ENCODE results near the gene MRPL2.

MRPL2 gene

GRCh38 chr6:43014434-43014909 is 44.8 kb downstream of the MRPL2 start:
- no peaks in the 10 kb centered on the region for H3K27me3 ChIP-seq (ENCODE audit: control insufficient read depth in 3 of 3, insufficient read depth in 3 of 3, low read depth in 1 of 3, low read length in 3 of 3)

GRCh38 chr6:43013843-43014433 is 45.3 kb downstream of the MRPL2 start, which contains the start of the genes KLHDC3 and MEA1:
Gene KLHDC3, plus strand, starts transcription at chr6:43014249. Its CDS starts 2,944 bp downstream, at chr6:43017193.
Gene MEA1, minus strand, starts transcription at chr6:43013946. Its CDS starts 133 bp downstream, at chr6:43013813.
- peak within 1 kb of the TSS; percentile 91 for H2AFZ ChIP-seq (ENCODE audit: low read length)
- peak within 1 kb of the TSS; percentile 97 for H3K9ac ChIP-seq (ENCODE audit: low read depth, low read length, poor library complexity)
- H4K91ac ChIP-seq (ENCODE audit: low read depth, low read length, poor library complexity), result no peak within 1 kb of the TSS
- no peak within 1 kb of the TSS for H2BK120ac ChIP-seq (ENCODE audit: low read depth, low read length)
- peak within 1 kb of the TSS; percentile 22 for H3K23ac ChIP-seq (ENCODE audit: low read depth, low read length, poor library complexity)
- peak within 1 kb of the TSS; percentile 69 for H3K27ac ChIP-seq (replicated peaks; ENCODE audit: low read length)
- H3K4me3 ChIP-seq (ENCODE audit: low read length in 2 of 2), result peak within 1 kb of the TSS; percentile 94 to 97
- no peaks in the 10 kb centered on the region for H3K9me3 ChIP-seq (replicated peaks in 1 of 2; ENCODE audit: control insufficient read depth in 2 of 2, insufficient read depth in 1 of 2, low read depth in 1 of 2, low read length in 2 of 2)
- peak within 1 kb of the TSS; percentile 94 for H3K4me2 ChIP-seq (ENCODE audit: insufficient read depth, low read length, poor library complexity, severe bottlenecking)
- no peak within 1 kb of the TSS for H2BK12ac ChIP-seq (ENCODE audit: low read length)
- peaks cover 48 to 72% of the 10 kb centered on the region in 2 donors for H3K36me3 ChIP-seq (replicated peaks in 1 of 2; ENCODE audit: control insufficient read depth in 2 of 2, insufficient read depth in 2 of 2, low read length in 2 of 2)
- peak within 1 kb of the TSS; percentile 47 for H2AK5ac ChIP-seq (ENCODE audit: low read depth, low read length)
- peak within 1 kb of the TSS; percentile 82 for H3K14ac ChIP-seq (ENCODE audit: low read length)
- H4K8ac ChIP-seq (ENCODE audit: low read depth, low read length), result no peak within 1 kb of the TSS
- H3K18ac ChIP-seq (ENCODE audit: low read length), result peak within 1 kb of the TSS; percentile 87
- no peak within 1 kb of the TSS for H3K4ac ChIP-seq (ENCODE audit: low read length)
- H2BK15ac ChIP-seq (ENCODE audit: low read length), result no peak within 1 kb of the TSS
- DNase-seq (ENCODE audit: low spot score), result peak; percentile 99
- peaks cover 3 to 12% of the 10 kb centered on the region in 2 donors for H3K4me1 ChIP-seq (ENCODE audit: control insufficient read depth in 2 of 2, insufficient read depth in 1 of 2, low read depth in 1 of 2, low read length in 2 of 2)
- H2BK5ac ChIP-seq (ENCODE audit: low read length), result peak within 1 kb of the TSS; percentile 85
- H3K79me1 ChIP-seq (ENCODE audit: low read depth, low read length), result peaks cover 21% of the 10 kb centered on the region
- no peaks in the 10 kb centered on the region for H3K27me3 ChIP-seq (ENCODE audit: control insufficient read depth in 3 of 3, insufficient read depth in 3 of 3, low read depth in 1 of 3, low read length in 3 of 3)
- WGBS, 2 donors (ENCODE audit: extremely low coverage in 2 of 2, insufficient read length in 2 of 2, insufficient replicate concordance in 1 of 2), result no CpG with 5 or more reads among the region's 51 CpGs

More at GRCh38 chr6:43014434-43014909, 44.8 kb downstream of the MRPL2 start:
- Histone ChIP-seq H3K79me1 (ENCODE audit: low read depth, low read length) (peaks cover 21% of the 10 kb centered on the region), H3K4ac (ENCODE audit: low read length) (no peak overlapping the region), H3K36me3 (replicated peaks in 1 of 2; ENCODE audit: control insufficient read depth in 2 of 2, insufficient read depth in 2 of 2, low read length in 2 of 2) (peaks cover 45 to 72% of the 10 kb centered on the region in 2 donors), H3K14ac (ENCODE audit: low read length) (peak overlapping the region; percentile 82), H3K27ac (replicated peaks; ENCODE audit: low read length) (peak overlapping the region; percentile 49), H4K91ac (ENCODE audit: low read depth, low read length, poor library complexity) (no peak overlapping the region), H3K4me1 (ENCODE audit: control insufficient read depth in 2 of 2, insufficient read depth in 1 of 2, low read depth in 1 of 2, low read length in 2 of 2) (peaks cover 3 to 12% of the 10 kb centered on the region in 2 donors), H3K9me3 (replicated peaks in 1 of 2; ENCODE audit: control insufficient read depth in 2 of 2, insufficient read depth in 1 of 2, low read depth in 1 of 2, low read length in 2 of 2) (no peaks in the 10 kb centered on the region), H2AFZ (ENCODE audit: low read length) (peak overlapping the region; percentile 91), H3K18ac (ENCODE audit: low read length) (peak overlapping the region; percentile 87), H3K4me3 (ENCODE audit: low read length in 2 of 2) (peak overlapping the region; percentile 94 to 97), H4K8ac (ENCODE audit: low read depth, low read length) (no peak overlapping the region), H2BK5ac (ENCODE audit: low read length) (peak overlapping the region; percentile 85), H2BK12ac (ENCODE audit: low read length) (no peak overlapping the region), H2AK5ac (ENCODE audit: low read depth, low read length) (peak overlapping the region; percentile 47), H3K4me2 (ENCODE audit: insufficient read depth, low read length, poor library complexity, severe bottlenecking) (peak overlapping the region; percentile 71), H3K9ac (ENCODE audit: low read depth, low read length, poor library complexity) (peak overlapping the region; percentile 97), H3K23ac (ENCODE audit: low read depth, low read length, poor library complexity) (no peak overlapping the region), H2BK120ac (ENCODE audit: low read depth, low read length) (no peak overlapping the region), H2BK15ac (ENCODE audit: low read length) (no peak overlapping the region)
- WGBS, 2 donors (ENCODE audit: extremely low coverage in 2 of 2, insufficient read length in 2 of 2, insufficient replicate concordance in 1 of 2), result no CpG with 5 or more reads among the region's 7 CpGs
- DNase-seq (ENCODE audit: low spot score), result no peak

GRCh38 chr6:43013097-43013842 is 46.0 kb downstream of the MRPL2 start:
- WGBS, 2 donors (ENCODE audit: extremely low coverage in 2 of 2, insufficient read length in 2 of 2, insufficient replicate concordance in 1 of 2), result no CpG with 5 or more reads among the region's 25 CpGs
- Histone ChIP-seq H3K9me3 (replicated peaks in 1 of 2; ENCODE audit: control insufficient read depth in 2 of 2, insufficient read depth in 1 of 2, low read depth in 1 of 2, low read length in 2 of 2) (no peaks in the 10 kb centered on the region), H3K27ac (replicated peaks; ENCODE audit: low read length) (no peak overlapping the region), H2BK12ac (ENCODE audit: low read length) (no peak overlapping the region), H4K91ac (ENCODE audit: low read depth, low read length, poor library complexity) (no peak overlapping the region), H3K18ac (ENCODE audit: low read length) (peak overlapping the region; percentile 81), H2BK5ac (ENCODE audit: low read length) (peak overlapping the region; percentile 8), H3K4ac (ENCODE audit: low read length) (no peak overlapping the region), H3K36me3 (replicated peaks in 1 of 2; ENCODE audit: control insufficient read depth in 2 of 2, insufficient read depth in 2 of 2, low read length in 2 of 2) (peaks cover 49 to 72% of the 10 kb centered on the region in 2 donors), H3K4me2 (ENCODE audit: insufficient read depth, low read length, poor library complexity, severe bottlenecking) (peak overlapping the region; percentile 94), H2AK5ac (ENCODE audit: low read depth, low read length) (no peak overlapping the region), H4K8ac (ENCODE audit: low read depth, low read length) (no peak overlapping the region), H3K27me3 (ENCODE audit: control insufficient read depth in 3 of 3, insufficient read depth in 3 of 3, low read depth in 1 of 3, low read length in 3 of 3) (no peaks in the 10 kb centered on the region), H3K4me1 (ENCODE audit: control insufficient read depth in 2 of 2, insufficient read depth in 1 of 2, low read depth in 1 of 2, low read length in 2 of 2) (peaks cover 3 to 12% of the 10 kb centered on the region in 2 donors), H3K23ac (ENCODE audit: low read depth, low read length, poor library complexity) (peak overlapping the region; percentile 22), H2BK15ac (ENCODE audit: low read length) (no peak overlapping the region), H3K9ac (ENCODE audit: low read depth, low read length, poor library complexity) (peak overlapping the region; percentile 71), H3K14ac (ENCODE audit: low read length) (no peak overlapping the region), H2AFZ (ENCODE audit: low read length) (peak overlapping the region; percentile 86), H3K79me1 (ENCODE audit: low read depth, low read length) (peaks cover 21% of the 10 kb centered on the region), H2BK120ac (ENCODE audit: low read depth, low read length) (no peak overlapping the region), H3K4me3 (ENCODE audit: low read length in 2 of 2) (peak overlapping the region; percentile 86 to 97)
- no peak for DNase-seq (ENCODE audit: low spot score)

GRCh38 chr6:43012364-43012763 is 46.9 kb downstream of the MRPL2 start:
- no CpG with 5 or more reads among the region's 6 CpGs for WGBS, 2 donors (ENCODE audit: extremely low coverage in 2 of 2, insufficient read length in 2 of 2, insufficient replicate concordance in 1 of 2)
- H3K36me3 ChIP-seq (replicated peaks in 1 of 2; ENCODE audit: control insufficient read depth in 2 of 2, insufficient read depth in 2 of 2, low read length in 2 of 2), result peaks cover 50 to 72% of the 10 kb centered on the region in 2 donors

More at GRCh38 chr6:43012364-43012763, 46.9 kb downstream of the MRPL2 start:
- H3K4me1 ChIP-seq (ENCODE audit: control insufficient read depth in 2 of 2, insufficient read depth in 1 of 2, low read depth in 1 of 2, low read length in 2 of 2), result peaks cover 3 to 12% of the 10 kb centered on the region in 2 donors
- no peak overlapping the region for H2BK12ac ChIP-seq (ENCODE audit: low read length)
- H3K4ac ChIP-seq (ENCODE audit: low read length), result no peak overlapping the region
- no peak overlapping the region for H4K8ac ChIP-seq (ENCODE audit: low read depth, low read length)
- no peak overlapping the region for H2BK5ac ChIP-seq (ENCODE audit: low read length)
- no peak overlapping the region for H4K91ac ChIP-seq (ENCODE audit: low read depth, low read length, poor library complexity)
- H3K9me3 ChIP-seq (replicated peaks in 1 of 2; ENCODE audit: control insufficient read depth in 2 of 2, insufficient read depth in 1 of 2, low read depth in 1 of 2, low read length in 2 of 2), result no peaks in the 10 kb centered on the region
- H2AFZ ChIP-seq (ENCODE audit: low read length), result no peak overlapping the region
- no peak overlapping the region for H3K18ac ChIP-seq (ENCODE audit: low read length)
- H3K9ac ChIP-seq (ENCODE audit: low read depth, low read length, poor library complexity), result no peak overlapping the region
- H3K79me1 ChIP-seq (ENCODE audit: low read depth, low read length), result peaks cover 21% of the 10 kb centered on the region
- H3K4me3 ChIP-seq (ENCODE audit: low read length in 2 of 2), result peak overlapping the region in 1 of 2 donors; percentile 97
- H3K14ac ChIP-seq (ENCODE audit: low read length), result no peak overlapping the region
- DNase-seq (ENCODE audit: low spot score), result no peak
- no peak overlapping the region for H2BK15ac ChIP-seq (ENCODE audit: low read length)
- no peaks in the 10 kb centered on the region for H3K27me3 ChIP-seq (ENCODE audit: control insufficient read depth in 3 of 3, insufficient read depth in 3 of 3, low read depth in 1 of 3, low read length in 3 of 3)
- H3K4me2 ChIP-seq (ENCODE audit: insufficient read depth, low read length, poor library complexity, severe bottlenecking), result no peak overlapping the region
- no peak overlapping the region for H3K27ac ChIP-seq (replicated peaks; ENCODE audit: low read length)
- H3K23ac ChIP-seq (ENCODE audit: low read depth, low read length, poor library complexity), result no peak overlapping the region
- no peak overlapping the region for H2AK5ac ChIP-seq (ENCODE audit: low read depth, low read length)
- H2BK120ac ChIP-seq (ENCODE audit: low read depth, low read length), result no peak overlapping the region

All from neuronal stem cell (in vitro differentiated cells).